ENCODE data around the gene KRT78. TPM values are rescaled to one million over a fixed set of nuclear protein-coding genes. Genes with fewer than 3 reads are reported as not detected.

Gene KRT78
- polyA plus RNA-seq, 10 donors: 0.25 to 1.9 (median 0.52) TPM; not detected in 7

DNA sequence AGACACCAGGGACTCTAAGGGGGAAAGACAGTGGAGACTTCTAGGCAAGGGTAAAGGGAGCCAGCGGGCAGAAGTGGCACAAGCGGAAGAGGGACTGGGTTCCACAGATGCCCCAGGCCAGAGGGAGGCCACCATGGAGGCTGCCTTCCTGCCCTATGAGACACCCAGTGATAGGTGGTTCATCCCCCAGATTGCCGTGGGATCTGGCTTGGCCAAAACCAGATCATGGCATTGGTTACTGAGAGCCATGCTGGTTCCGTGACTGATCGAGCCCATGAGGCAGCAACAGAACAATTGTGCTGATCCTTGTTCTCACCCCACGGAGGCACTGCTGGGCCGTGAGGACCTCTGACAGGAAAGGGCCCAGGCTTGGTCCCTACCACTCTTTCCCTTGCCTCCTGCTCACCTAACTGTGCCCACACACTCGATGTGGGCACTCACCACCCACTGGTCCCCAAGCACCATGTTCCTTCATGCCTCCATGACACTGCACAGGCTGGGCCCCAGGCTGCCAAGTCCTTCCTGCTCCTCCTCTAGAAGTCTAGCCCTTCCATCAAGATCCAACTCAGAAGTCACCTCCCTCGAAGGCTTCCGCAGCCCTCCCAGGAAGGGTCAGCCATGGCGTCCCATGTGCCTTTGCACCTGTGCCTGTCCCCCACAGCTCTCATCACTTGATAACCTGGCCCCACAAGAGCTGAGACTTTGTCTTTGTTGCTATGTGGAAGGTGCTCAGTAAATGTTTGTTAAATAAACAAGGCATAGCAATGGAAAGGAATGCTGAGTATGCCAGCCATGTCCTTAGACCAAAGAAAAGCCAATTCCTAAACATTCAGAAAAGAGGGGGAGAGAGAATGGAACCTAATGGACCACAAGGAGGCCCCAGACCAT lies 21.9 kb downstream of the KRT78 start:
- no peak for DNase-seq

DNA sequence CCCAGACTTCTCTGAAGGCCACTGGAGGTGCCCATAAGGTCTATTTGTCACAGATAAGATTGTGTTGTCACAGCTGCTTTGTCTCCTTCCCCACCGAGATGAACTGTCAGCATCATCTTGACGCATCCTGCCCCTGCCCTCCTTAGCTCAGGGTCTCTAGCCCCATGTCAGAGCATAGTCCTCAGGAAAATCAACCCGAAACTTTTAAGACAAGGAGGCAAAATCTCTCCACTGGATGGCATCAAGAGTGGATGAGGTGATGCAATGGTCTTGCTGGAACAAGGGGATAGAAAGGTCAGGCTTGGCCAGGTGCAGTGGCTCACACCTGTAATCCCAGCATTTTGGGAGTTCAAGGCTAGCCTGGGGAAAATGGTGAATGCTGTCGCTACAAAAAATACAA lies 22.8 kb downstream of the KRT78 start:
- no peak for DNase-seq

DNA sequence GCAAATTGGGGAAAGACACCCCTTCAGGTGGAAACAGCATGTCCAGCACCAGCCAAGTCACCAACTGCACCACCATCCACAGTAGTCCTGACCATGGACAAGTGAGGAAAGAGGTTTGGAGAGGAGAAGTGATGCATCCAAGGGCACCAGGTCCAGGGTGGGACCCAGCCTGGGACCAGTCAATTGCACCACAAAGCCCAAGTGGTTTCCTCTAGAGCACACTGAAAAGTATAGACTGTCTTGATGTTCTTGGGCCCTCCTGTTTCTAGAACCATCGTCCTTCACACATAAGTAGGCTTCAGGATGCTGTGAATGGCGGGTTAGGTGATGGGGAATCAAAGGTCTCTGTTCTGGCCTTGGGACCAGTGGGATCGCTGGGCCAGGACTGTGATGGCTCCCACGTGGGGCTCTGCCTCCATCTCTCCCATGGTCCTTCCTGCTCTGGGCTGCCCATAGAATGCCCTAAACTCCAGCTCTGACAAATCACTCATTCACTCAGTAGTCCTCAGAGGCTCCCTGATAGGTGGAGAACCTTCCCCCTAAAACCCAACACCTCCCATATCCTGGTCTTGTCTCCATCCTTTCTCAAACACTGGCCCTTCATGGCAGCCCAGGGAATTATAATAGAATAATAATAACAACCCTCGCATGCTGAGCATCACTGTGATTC lies 23.9 kb downstream of the KRT78 start:
- no peak for DNase-seq

DNA sequence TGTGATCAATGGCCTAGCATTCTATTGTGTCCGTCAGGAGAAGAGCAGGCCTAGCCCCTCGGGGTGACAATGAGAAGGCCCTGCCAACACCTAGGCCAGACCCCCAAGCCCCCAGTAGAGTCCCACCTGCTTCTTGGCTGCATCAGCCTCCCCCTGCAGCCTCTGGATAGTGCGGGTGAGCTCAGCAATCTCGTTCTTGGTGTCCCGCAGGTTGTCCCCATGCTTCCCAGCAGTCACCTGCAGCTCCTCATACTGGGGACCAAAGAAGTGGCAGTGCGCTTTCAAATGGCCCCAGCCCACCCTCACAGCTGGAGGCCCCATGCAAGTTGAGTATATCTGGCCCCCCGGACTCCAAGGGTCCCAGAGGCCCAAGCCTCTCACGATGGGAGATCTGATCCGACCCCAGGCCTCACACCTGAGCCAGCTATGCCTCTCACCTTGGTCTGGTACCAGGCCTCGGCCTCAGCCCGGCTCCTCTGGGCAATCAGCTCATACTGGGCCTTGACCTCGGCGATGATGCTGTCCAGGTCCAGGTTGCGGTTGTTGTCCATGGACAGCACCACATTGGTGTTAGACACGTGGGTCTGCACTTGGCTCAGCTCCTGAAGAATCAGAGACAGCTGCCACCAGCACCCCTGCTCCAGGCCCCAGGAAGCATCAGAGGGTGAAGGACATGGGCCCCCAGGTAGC lies 24.9 kb downstream of the KRT78 start:
- no peak for DNase-seq

DNA sequence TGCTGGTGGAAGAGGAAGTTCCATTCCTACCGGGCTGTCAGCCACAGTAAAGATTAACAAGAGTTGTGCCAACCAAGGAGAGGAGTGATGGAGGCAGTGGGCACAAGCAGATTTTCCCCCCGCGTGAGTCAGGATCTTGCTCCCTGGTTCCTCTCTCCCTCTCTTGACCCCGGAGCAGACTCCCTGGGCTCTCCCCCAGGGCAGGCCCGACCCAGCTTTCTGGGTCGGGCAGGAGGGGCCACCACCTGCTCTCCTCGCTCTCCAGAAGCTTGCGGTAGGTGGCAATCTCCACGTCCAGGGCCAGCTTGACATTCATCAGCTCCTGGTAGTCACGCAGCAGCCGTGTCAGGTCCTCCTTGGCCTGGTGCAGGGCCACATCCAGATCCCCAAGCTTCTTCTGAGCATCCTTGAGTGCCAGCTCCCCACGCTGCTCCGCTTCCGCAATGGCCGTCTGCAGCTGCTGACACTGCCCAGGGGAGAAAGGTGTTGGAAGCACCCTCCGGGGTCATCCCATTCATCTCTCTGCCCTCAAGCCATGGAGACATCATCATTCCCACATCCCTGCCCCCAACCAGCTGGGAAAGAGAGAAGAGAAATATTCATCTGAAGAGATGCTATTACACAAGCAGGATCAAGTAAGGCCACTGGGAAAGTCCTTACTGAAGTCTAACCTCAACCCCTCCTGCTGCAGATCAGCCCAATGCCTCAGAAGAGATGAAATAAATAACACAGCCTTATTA lies 25.9 kb downstream of the KRT78 start:
- DNase-seq: no peak

DNA sequence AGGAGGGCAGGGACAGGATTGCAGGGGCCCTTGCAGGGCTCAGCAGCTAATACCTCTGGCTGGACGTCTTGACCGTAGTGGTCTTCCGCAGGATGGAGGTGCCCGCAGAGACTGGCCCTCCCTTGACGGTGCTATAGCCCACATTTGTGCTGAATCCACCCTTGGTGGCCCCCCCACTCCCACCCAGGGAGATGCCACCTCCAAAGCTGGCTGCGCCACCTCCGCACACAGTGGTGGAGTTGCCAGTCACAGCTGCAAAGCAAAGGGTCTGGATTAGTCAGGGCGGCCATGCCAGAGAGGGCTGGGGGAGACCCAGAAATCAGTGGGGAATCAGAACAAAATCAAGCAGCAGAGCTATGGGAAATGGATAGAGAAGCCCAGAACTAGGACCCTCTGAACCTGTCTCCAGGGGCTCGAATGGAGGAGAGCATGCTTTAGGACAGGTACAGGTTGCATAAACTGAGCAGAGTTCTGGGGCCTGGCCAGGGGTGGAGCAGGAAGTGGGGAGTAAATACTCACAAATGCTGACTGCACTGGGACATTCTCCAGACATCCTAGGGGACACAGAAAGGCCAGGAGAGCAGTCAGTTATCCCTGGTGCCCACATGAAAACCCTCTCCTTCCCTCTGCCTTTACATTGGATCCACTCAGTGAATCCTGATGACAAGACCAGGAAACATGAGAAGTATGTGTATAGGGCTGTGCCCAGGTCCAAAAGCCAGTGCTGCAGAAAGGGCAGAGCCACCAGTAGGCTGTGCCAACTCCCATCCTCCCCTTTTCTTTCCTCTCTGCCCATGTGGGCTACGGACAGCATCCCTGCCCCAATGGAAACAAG lies 26.8 kb downstream of the KRT78 start:
- no peak for DNase-seq

DNA sequence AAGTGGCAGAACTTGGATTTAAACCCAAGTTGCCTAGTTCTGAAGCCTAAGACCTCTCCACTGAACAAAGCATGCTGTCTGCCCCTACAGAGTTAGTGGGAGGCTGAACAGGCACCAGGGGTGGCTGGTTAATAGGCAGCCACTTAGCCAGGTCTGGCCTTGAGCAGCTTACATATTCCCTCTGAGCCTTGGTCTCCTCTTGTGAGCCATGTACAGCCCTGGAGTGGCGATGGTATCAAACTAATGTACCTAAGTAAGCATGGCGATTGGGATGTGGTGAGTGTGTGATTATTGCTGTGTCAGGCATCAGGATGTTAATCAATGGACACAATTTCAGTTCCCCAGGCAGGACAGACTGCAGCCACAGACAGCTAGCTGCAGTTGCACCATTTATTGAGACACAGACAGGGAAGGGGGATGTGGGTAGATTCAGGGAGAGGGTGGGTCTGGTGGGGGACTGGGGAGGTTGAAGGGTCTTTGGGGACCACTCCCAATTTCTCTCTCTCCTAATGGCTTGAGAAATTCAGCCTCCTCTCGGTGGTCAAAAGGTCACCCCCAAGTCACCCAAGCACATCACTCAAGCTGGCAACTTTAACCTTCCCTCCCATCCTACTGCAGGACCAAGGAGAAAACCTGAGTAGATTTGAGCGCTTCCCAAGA lies 27.6 kb downstream of the KRT78 start:
- no peak for DNase-seq

DNA sequence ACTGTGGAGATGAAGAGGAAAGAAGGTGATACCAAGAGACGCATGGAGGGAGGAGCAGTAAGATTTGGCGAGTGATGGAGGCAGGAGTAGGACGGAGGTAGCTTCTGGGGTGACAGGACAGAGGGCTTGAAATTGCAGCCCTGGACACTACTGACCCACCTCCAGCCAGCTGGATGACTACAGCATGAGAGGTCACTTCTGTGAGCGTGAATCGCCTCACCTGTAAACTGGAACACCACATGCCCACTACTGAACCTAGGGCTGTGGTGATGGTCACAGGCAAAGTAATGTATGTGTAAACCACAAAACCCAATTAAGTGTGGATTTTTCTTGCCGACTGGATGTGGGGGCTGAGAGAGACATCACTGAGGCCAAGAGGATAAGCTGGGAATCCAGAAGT lies 28.3 kb downstream of the KRT78 start:
- DNase-seq: no peak

DNA sequence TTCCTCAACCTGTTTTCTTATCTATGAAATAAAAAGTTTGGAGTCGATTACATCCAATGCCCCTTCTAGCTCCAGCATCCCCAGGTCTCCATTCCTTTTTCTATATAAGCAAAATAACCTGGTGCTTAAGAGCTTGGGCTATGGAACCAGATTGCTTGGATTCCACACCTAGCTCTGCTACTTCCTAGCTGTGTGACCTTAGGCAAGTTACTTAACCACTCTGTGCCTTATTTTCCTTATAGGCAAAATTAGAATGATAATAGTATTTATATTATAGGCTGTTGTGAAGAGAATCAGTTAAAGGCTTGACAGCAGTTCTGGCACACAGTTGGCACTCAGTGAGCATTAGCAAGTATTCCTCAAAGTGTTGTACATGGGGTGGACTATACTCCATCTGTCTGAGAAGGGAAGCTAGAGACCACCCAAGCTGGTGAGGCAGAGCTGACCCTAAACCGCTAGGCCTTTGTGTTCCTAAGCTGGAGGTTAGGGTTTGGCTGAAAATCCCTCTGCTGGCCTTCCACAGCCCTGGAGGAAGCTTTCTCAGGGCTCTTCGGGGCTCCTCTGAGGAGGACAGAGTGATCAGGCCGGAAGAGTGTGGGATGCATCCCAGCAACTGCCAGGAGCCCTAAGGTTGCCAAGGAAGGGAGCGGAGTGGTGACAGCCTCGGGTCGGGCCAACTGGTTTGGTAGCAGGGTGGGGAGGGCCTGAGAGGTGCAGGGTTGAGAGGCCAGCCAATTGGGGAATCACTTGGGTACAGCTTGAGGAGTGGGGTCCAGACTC lies 28.9 kb downstream of the KRT78 start:
- no peak for DNase-seq

DNA sequence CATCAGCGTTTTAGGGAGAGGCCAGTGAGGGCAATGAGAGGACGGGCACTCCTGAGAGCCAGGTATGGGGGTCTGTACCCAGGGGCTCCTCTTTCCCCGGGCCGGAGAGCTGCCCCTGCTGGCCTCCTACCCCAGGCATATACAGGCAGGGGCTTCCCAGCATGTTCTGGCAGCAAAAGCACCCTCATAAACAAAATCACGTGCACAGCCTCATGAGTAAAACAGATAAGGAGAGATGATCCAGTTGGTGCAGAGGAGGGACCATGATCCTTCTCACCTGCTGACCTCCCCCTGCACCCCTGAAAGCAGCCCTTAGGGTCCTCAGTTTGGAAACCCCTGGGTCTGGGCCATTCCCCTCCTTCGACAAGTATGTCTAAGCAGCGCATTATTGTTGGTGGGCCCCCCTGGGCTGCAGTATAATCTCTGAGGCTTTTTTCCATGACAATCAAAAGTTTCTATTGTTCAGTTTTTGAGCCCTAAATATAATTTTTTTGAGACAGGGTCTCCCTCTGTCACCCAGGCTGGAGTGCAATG lies 29.8 kb downstream of the KRT78 start:
- DNase-seq: no peak

DNA sequence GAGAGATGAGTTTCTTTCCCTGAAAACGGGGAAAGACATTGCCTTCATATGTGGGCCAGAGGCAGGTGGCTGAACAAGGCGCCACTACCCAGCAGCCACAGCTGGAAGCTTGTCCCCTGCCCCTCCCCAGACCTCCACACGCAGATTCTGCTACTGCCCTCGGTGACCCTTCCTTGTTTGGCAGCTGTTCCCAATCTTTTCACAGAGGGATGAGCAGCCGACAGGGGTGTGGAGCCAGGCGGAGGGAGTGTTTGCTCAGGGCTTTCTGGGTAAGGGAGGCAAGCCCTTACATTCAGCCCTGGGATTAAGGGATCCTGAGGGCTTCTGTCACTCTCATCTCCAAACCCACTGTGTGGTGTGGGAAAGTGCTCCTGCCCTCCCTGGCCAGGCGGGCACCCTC lies 30.4 kb downstream of the KRT78 start:
- DNase-seq: peak in 1 of 3 donors; percentile 28

DNA sequence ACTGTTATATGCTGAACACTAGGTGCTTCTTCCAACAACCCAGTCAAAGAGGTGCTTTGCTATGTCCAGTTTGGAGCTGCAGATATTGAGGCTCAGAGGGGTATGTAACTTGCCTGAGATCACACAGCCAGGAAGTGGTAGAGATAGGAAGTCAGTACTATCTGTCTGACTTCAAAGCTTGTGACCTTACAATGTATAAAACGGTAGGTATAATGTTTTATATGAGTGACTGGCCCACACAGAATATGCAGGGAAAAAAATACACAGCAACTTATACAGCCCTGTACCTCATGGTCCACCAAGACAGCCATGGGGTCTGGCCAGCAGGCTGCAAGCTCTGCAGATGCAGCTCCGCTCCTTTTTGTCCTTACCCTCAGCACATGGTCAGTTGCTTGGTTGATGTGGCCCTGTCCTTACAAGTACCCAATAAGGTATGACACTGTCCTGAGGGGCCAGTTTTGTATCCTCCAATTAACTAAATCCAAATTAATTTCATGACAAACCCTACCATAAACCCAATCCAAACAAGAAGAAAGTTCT lies 31.0 kb downstream of the KRT78 start:
- DNase-seq: no peak

DNA sequence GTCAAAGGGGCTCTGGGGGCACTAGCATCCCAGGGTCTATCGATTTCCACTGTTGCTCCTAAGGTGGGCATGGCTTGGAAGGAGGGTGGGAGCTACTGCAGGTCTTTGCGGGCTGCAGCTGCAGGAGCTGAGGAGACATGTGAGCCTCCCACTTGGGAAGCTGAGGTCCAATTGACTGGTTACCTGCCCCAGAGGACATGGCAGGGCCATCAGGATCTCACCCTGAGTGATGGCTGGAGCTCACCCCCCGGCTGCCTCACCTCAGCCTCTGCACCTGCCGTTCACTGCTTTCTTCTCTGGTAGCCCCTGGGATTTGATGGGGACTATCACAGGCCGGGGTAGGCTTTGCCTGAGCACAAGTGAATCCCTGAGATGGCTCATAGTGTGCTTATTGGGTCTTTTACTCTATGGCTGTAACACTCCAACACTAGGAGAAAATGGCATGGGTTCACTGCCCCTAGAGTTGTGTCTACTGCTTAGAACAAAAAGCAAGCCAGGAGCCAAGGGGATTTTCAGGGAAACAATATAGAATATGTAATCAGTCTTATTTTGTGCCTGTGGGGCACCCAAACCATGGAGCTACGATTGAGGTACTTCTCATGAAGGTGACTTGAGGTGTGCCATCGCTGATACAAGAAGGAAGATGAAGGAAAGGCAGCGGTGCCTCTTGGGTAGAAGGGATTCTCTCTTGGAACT lies 31.6 kb downstream of the KRT78 start:
- no peak for DNase-seq

DNA sequence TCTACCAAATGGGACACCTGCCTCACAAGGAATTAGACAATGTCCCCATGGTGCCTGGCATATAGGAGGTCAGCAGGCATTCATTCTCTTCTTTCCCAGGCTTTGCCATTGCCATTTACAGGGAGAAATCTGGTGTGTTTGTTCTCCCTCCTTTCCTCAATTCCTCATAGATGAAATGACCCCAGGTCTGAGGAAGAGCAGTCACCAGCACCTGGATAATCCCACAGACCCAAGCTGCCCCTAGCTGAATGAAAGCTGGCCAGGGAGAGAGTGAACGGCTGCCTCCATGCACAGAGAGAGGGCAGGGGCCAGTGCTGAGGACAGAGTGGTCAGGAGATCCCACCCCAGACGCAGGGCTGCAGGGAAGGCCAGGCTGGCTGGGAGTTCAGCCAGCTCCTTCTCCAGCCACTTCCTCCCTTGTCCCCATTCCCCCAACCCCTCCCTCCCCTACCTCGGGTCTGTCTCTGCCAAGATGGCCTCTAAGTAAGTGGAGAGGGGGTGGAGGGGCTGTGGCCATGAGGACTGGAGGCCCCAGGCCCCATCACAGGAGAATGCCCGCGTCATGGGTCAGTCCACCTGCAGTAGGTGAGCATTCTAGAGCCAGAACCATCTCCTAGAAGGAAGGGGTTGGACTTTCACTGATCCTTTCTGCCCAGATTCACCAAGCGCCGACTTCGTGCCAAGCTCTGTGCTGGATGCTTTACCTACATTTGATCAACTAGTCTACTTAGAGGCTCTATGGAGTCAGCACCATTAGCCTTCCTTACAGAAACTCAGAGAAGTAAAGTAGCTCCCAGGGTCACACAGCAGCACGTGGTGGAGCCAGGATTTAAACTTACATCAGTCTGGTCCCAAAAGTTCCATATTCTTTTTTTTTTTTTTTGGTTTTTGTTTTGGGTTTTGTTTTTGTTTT lies 32.9 kb downstream of the KRT78 start:
- DNase-seq: no peak

DNA sequence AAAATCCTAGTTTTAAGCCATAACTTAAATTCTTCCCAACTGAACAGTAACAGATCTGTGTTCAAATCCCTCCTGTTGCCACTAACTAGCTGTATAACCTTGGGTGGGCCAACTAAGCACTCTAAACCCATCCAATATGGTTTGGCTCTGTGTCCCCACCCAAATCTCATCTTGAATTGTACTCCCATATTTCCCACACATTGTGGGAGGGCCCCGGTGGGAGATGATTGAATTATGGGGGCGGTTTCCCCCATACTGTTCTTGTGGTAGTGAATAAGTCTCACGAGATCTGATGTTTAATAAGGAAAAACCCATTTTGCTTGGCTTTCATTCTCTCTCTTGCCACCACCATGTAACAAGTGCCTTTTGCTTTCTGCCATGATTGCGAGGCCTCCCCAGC lies 33.6 kb downstream of the KRT78 start:
- DNase-seq: no peak

DNA sequence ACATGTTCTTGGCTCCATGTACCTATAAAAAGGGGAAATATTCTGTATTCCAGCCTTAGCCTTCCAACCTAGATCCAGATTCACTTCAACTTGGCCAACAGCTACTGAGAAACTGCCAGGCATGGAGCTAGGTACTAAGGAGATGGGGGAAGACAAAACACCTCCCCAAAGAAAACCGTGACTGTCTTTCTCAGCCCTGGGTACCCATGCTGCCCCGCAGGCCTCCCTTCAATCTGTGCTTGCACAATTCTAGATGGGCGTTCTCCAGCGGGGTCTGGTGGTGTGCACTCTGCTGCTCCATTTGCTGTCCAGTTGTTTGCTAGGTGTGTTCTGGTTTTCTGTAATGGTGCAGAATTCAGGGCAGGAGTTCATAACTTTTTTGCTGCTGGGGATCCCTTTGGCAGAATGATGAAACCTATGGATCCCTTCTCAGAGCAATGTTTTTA lies 34.1 kb downstream of the KRT78 start:
- no peak for DNase-seq
